SKM-1 (cell line): ENCODE results near the gene USF1.
A peak's percentile ranks its signal among the peaks of the same experiment; 100 is the strongest.
"Not testable (repeated sequence)": the region's sequence is repeated elsewhere in the genome, so short reads cannot be mapped to it uniquely, and the experiment has no call there.

Experiments
- DNase-seq: peaks from one replicate; lab custom pipeline; 2025; ENCODE audit not compliant: unreplicated experiment; lab: John Stamatoyannopoulos, UW

Gene USF1

DNA sequence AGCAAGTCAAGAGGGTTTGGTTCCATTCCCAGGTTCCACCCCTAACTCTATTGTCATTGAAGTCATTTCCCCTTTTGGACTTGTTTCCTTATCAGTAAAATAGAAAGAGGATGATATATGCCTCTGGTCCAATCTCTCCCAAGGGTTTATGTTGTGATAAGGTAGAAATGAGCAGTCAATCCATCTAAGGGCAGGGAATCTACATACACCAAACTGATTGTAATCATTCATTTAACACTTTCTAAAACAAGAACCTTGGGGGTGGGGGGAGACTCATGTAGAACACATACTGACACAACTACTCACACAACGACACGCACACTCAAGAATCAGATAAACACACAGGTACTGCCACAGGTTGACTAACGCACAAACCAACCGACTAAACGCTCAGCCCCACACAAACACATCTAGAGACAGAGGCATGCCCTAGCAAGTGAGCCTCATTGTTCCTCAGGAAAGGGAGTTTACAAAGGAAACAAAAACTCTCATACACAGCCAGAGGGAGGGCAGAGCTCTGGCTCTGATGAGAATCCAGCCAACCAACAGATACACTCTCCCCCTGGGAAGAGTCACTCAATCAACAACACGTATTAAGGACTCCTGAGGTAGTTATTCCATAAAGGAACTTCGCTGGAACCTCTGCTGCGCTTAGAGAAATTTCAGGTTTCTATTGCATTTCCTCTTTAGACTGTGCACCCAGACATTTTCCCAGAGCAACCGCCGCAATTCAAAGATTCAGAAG lies 25.9 kb downstream of the USF1 start:
- DNase-seq, result no peak

- DNase-seq, result peak; percentile 62
Observed at GRCh38 chr1:161019111-161019660, 26.6 kb downstream of the USF1 start.

DNA sequence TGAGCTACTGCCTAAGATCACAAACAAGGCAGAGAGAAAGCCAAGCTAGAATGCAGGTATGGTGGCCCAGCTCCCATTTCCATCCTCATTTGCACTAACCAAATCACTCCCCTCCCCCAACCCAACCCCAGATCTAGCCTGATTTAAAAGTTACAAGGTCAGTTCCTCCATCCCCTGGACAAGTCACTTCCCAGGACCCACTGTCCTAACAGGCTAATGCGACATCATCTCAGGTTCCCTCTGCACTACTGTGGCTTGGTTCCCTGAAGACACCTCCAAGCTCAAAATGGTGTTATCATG lies 27.2 kb downstream of the USF1 start:
- no peak for DNase-seq

- DNase-seq, result no peak
Observed at GRCh38 chr1:161017756-161018630, 27.8 kb downstream of the USF1 start.

GRCh38 chr1:161017181-161017580 lies 28.6 kb downstream of the USF1 start:
- DNase-seq, result not testable (repeated sequence)

GRCh38 chr1:161016683-161017082 lies 29.1 kb downstream of the USF1 start:
- DNase-seq, result not testable (repeated sequence)

DNA sequence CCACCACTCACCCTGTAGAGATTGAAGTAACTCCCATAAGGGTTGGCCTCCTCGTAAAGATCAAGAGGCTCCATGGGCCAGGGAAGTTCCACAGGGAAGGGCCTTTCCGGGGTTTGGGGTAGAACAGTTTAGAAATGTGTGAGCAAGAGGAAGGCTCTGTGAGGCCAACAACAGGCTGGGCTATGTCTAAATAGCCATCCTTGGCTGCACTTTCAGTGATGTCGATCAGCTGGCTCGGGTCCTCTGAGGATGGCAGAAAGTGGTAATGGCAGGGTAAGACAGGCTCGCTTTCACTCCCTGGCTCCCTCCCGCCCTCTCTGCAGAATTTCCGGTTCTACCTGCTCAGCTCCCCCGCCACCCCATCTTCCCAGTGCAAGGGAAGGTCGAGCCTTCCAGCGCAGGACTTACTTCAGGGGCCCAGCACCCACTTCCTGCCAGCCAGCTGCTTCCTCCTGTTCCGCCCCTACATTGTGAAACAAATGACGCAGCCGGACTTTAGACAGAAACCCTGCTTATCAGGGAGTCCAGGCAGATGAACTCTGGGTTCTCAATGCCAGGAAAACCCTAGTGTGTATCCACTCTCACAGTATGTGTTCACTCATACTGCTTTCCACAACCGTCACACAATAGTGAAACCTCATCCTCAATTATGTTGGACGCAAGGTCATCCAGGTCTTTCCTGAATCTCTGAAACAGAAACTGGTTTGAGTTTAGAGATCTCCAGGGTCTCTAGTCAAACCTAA lies 32.1 kb downstream of the USF1 start:
- DNase-seq, result peak; percentile 95

DNA sequence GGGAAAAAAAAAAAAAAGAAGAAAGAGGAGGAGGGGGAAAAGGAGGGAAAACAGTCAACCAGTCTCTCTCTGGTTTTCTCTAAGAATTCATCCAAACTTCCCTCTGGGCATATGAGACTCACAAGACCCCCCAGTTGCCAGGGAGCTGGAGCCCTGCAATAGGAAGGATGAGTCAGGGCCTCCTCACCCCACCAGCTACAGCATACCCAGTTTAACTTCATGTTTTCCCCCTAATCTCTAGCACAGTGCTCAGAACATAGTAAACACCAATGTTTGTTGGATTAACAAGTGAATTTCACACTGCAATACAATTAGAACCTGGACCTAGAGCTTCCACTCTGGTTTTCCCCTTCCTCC lies 32.7 kb downstream of the USF1 start:
- DNase-seq, result no peak

GRCh38 chr1:161012420-161012819 lies 33.4 kb downstream of the USF1 start:
- no peak for DNase-seq

GRCh38 chr1:161009602-161010211 lies 36.1 kb downstream of the USF1 start:
- DNase-seq, result no peak

DNA sequence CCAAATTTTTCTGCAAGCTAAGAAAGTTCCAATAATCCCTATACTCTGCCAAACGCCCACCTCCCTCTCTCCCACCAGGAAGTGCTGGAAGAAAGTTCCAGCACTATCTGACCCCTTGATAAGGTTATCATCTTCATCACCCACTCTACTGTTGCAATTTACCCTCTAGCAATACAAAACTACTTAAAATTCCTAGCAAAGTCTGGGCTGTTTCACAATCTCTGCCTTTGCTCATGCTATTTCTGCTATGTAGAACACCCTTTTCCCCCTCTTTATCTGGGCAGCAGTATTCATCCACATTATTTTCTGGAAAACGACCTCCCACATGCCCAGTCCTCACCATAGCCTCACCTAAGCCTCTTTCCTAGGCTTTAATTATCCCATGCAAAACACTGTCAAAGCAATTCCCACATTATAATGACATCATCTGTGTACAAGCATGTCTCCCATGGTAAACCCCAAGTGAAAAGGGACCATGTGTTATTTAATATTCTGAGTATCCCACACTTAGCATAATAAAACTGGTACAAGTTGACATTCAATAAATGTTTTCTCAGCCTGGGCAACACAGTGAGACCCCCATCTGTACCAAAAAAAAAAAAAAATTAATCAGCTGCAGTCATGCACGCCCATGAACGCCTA lies 36.8 kb downstream of the USF1 start:
- no peak for DNase-seq

DNA sequence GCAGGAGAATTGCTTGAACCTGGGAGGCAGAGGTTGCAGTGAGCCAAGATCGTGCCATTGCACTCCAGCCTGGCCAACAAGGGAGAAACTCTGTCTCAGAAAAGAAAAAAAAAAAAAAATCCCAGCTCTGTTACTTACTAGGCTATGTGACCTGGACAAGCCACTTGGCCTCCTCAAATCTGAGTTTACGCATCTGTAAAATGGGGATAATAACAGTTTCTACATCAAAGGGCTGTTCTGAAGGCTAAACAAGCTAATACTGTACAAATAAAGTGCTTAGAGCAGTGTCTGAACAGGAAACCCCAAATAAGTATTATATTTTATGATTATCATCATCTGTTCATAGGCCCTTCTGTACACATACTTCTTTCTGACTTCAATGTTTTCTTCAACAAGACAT lies 38.4 kb downstream of the USF1 start:
- no peak for DNase-seq

- no peak for DNase-seq
Observed at GRCh38 chr1:161006563-161006962, 39.2 kb downstream of the USF1 start.

GRCh38 chr1:161001525-161001924 lies 44.3 kb downstream of the USF1 start:
- DNase-seq, result no peak

DNA sequence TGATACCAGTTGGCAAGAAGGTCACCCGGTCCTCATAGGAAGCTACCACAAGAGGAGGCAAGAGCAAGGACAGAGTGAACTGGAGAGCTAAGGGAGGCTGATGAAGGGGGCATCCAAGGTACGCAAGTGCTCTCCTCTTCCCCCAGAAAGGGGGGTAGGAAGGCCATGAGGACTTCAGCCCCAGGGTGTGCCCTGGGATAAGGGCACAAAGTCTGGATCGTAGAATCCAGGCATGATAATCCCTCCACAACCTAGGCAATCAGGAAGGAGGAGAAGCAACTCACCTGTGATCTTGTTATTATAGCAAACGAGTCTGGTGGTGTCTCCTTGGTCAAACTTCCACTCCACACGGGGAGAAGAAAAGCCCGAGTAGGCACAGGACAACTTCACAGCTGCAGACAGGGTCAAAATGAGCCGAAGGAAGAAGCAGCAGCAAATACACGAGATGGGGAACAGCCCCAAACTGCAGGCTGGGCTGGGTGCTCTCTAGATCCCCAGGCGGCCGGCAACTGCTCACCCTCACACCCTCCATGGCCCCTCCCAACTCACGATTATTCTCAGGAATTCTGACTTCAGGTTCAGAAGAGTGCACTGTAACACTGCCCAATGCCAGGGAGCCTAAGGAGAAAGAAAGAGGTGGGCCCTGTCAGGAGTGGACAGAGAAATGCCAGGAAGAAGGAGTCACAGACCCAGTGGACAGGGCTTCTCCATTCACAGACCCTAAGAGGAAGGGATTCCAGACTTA lies 44.9 kb downstream of the USF1 start:
- DNase-seq, result no peak

GRCh38 chr1:160999376-160999775 lies 46.4 kb downstream of the USF1 start:
- no peak for DNase-seq

DNA sequence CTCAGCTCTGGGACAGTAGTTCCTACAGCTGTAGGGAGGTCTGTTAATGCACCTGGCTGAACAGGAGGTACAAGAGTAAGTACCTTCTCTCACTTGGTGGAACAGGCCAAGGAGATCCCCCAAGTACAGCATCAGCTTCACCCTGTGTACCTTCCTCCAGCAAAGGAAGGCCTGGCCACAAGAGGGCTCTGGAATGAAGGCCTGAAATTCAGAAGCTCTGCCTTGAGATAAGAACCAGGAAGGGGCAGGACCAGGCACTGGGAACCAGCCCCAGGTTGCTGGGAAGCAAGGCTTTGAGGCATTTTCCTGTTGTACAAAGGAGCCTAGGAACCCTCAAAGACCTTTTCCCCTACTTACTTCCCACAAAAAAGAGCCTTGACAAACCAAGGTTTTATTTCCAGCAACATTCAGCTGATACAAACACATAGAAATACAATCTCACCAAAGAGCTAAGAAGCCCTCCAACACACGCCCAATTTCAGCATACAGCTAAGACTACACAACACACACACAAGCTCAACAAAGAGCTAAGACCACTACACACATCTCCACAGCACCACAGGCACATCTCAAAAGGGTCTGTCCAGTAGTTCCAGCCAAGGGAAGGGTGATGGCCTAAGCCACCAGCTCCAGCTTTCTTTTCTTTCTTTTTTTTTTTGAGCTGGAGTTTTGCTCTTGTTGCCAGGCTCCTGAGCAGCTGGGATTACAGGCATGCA lies 48.3 kb downstream of the USF1 start:
- peak; percentile 73 for DNase-seq

GRCh38 chr1:160996178-160996577 lies 49.6 kb downstream of the USF1 start:
- DNase-seq, result no peak

DNA sequence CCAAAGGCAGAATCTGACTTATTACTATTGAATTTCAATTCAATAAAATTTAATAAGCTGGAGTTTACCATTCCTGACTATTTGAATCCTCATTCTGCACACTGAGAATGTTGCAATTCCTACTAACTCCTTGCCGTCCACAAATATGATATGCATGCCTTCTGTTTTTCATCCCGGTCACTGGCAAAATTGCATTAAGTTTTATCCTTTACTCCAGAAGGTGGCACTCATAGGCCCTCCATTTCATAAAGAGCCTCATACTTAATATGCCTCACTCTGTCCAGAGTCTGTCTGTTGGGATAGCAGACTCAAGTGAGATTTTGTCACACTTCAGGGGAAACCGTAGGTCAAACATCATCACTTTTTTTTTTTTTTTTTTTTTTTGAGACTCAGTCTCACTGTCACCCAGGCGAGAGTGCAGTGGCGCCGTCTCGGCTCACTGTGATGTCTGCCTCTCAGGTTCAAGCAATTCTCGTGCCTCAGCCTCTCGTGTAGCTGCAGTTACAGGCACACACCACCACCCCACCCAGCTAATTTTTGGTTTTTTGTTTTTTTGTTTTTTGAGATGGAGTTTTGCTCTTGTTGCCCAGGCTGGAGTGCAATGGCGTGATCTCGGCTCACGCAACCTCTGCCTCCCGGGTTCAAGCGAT lies 52.1 kb downstream of the USF1 start:
- peak; percentile 61 for DNase-seq
